ENCODE results near the gene ACSBG1.

ACSBG1 gene

DNA sequence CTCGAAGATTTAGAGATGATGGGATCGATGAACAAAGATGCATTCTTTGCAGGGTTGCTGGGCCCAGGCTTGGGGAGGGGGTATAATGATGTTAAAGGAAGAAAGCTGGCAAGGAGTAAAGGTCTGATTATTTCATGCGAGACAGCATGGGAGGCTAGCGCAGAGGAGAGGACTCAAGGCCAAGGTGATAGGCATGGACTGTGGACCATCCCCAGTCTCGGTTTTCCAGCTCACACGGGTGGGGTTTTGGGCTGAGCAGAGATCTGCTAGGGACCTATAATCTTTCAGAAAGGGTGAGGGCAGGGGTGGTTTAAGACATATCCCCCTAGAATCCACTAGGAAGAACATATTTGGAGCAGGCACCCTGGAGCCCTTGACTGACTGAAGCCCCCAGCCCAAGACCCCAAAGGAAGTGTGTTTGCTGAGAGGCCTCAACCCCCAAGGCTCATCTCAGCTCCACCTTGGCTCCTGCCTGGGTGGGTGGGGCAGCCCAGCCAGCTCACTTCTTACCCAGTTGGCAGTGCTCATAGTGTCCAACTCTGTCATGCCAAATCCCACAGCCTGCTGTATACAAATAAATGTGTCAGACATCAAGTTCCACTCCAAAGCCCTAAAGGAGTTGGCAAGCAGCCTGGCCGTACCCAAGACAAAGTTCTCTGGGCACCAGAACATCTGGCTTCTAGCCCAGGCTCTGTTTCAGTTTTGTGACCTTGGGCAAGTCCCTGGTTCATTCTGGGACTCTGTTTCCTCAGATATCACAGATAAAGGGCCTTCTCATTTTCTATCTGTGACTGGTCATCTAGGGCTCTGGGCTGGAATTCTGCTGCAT is 17.9 kb downstream of the ACSBG1 start:
- FAIRE-seq: no peak

GRCh38 chr15:78213956-78214355 is 20.4 kb downstream of the ACSBG1 start:
- FAIRE-seq: no peak

GRCh38 chr15:78213425-78213750 is 21.0 kb downstream of the ACSBG1 start:
- no peak for FAIRE-seq

GRCh38 chr15:78212546-78213424 is 21.6 kb downstream of the ACSBG1 start:
- no peak for FAIRE-seq

- FAIRE-seq: no peak
These were observed 22.4 kb downstream of the ACSBG1 start for GRCh38 chr15:78212008-78212407.

GRCh38 chr15:78211189-78211921 is 23.0 kb downstream of the ACSBG1 start:
- no peak for FAIRE-seq

DNA sequence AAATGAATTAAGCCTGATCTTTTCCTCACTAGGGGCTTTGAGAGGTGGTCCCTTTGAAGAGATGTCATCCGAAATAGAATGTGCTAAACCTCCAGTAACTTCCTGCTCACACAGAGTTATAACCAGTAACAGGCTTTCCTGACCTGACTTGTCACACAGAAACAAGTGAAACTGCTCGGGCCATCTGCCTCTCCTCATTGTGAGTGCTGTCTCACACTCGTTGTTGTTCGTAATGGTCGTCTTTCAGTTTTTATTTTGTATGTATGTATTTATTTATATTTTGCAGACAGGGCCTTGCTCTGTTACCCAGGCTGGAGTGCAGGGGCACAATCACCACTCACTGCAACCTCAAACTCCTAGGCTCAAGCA is 24.0 kb downstream of the ACSBG1 start:
- FAIRE-seq: no peak

DNA sequence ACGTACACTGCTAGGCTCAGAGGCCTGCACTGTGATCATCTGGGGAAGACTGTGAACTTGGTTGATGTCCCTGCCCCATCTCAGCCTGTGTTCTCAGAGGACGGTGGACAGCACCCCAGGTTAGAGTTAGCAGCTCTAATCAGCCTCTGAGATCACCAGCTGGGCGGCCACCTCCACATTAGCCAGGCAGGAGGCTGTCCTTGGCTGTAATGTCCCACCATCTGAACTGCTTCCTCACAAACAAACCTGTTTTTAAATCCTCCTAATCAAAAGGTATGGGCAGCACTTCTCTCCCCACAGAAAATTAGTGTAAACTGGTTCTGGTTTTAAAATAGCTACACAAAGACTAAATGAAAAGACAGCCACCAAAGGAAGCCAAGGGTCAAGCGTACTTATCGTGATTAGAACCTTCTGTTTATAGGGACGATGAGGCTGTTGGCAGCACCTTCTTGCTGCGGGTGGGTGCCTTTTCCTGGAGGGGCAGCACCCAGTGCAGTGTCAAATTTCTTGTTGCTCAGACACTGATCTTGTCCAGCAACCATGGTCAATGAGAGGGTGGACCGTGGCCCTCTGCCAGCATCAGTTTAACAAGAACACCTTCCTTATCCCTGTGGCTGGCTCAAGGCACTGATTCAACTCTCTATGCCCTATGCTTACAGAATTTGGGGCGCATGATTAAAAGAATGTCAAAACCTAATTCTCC is 24.6 kb downstream of the ACSBG1 start:
- no peak for FAIRE-seq

DNA sequence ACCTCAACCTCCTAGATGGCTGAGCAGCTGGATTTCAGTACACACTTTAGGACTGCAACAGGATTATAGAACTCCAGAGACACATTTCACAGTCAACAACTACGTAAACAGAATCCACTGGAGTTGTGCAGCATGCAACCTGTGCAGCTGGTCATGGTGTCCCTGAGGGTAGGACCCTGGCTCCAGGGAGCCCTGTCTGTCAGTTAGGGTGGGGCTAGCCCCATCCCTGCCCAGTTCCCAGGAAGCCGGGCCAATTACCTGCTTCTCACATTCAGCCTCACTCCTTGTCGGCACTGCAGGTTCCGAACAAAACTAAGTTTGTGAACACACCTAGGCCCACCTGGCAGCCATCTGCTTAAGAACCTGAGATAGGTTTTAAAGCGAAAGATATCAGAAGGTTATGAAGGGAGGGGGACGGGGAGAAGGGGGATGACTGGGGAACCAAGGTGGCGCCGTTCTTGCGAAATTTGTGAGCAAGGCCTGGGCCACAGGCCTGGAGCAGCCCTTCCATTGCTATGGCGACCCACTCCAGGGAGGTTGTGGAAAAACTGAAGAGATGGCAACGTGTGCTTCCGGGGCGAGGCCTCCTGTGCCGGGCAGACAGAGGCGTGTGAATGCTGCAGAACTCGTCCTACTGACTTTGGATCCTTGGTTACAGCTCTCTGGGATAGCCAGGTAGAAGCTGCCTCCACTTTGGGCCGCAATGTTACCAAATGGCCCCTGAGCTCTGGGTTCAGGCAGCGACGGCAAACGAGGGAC is 25.3 kb downstream of the ACSBG1 start:
- no peak for FAIRE-seq

DNA sequence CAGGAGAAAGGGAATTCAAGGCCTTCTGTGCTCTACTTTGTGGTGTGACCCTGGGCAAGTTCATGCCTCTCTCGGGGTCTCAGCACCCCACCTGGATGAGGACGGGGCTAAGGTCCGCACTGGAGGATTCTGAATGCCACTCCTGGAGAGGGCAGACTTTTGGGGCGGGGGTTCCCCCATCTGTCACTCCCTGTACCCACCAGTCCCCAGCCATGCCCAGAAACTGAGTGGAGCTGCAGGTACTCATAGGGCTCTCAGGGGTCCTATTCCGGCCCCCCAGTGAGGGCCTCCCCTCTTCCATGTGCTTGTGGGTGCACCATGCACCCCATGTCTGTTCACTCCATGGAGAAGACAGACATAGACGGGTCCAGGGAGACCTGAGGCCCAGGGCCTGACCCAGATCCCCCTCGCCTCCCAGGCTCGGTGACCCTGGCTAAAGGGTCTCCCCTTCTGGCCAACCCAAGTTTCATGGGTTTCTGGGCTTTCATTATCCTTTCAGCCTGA is 26.0 kb downstream of the ACSBG1 start:
- no peak for FAIRE-seq

DNA sequence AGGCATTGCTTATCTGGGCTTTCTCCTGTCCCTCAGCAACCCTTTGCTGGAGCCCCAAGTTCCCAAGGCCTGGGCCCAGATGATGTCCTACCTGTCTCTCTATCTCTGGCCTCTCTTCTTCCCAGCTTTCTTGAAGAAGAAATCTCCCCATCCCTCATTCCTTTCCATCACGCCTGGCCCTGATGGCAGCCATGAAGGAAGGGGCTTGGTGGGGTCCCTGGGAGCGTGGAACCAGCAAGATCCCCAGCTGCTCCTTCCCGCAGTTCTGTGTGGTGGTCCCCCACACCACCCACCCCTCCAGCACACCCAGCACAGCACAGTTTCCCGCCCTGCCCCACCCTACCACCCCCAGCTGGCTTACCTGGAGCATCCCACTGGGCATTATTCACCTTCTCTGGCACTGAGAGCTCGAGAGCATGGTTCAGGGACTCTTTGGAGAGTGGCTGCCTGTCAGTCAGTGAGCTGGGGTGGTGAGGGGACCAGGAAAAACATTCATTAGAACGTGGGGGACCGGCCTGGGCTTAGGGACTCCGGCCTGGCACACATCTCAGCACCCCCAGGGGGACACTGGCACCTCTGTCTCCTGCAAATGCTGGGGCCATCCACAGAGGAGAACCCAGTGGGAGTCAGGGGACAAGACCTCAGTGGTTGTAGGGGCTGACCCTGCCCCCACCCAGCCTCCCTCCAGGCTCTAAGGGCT is 26.6 kb downstream of the ACSBG1 start:
- no peak for FAIRE-seq

DNA sequence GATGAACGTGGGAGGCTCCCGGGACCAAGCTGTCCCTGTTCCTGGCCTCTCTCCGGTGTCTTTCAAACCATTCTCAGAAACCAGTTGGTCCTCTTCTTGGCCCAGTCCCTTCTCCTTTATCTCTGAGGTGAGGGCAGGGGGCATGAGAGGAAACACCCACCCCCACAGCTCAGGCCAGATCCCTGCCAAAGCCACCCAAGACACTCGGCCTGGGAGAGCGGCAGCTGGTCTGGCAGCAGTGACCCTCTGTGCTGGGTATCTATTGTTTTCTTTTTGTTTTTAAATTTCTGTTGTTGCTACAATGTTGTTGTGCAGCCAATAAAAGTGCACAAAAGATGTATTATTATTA is 27.3 kb downstream of the ACSBG1 start:
- no peak for FAIRE-seq

DNA sequence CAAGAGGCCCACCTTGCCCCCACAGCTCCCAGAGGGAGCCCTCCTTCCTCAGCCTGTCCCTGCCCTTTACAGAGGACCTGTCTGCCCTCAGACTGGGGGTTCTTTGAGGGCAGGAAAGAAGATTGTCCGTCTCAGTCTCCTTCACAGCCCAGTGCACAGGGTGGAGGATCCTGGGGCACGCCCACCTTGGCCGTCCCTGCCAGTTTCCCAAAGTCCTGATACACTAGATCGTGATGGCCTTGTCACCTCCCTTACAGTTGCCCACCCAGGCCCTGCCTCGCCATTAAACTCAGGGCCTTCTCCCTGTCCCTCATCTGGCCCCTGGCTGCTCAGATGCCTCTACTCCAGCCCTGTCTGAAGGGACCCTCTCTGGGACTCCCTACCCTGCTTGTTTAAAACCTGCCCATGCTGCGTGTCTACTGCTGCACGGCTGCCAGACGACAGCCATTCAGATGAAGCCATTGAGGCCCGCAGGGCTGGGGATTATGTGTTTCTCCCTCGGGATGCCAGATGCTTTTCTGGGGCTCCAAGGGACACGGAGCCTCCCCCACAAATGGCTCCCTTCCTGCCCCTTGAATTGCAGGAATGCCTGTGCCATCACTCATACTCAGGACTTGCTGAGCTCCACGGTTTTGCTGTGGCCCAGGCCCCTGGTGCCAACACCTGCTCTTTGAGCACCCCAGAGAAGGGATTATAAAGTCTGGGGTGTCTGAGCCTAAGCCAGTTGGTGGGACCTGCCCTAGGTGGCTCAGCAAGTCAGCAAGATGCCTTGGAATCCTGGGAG is 27.8 kb downstream of the ACSBG1 start:
- FAIRE-seq: no peak

DNA sequence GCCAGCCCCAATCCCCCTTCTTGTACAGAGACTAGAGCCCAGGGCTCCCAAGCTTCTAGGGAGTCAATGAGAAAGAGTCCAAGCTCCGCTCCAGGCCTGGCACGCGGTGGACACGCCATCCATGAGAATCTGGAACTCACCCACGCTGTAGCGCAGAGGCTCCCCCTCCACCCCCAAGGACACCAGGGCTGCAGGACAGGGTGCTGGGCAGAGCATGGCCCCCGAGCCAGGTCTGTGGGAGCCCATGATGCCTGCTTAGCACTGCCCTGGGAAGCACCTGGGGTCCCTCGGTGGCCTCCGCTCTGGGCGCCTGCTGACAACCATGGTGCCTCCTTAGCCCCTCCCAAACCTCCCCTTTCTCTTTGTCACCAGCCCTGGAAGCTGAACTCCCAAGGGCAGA is 28.5 kb downstream of the ACSBG1 start:
- FAIRE-seq: no peak

DNA sequence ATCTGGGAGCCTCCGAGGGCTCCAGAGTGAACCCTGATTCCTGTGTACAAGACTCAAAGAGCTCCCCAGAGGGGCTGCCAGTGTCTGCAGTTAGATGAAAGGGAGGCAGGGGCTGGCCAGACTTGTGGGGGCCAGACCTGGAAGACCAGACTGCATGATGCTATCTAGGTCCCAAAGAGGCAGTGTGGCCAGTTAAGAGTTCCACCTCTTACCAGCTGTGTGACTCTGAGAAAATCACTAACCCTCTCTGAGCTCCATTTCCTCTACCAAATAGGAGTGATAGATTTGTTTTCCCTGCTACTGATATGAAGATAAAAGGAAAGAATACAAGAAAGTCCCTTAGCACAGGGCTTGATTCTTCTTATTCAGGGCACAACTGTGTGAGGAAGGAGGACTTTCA is 29.0 kb downstream of the ACSBG1 start:
- no peak for FAIRE-seq

DNA sequence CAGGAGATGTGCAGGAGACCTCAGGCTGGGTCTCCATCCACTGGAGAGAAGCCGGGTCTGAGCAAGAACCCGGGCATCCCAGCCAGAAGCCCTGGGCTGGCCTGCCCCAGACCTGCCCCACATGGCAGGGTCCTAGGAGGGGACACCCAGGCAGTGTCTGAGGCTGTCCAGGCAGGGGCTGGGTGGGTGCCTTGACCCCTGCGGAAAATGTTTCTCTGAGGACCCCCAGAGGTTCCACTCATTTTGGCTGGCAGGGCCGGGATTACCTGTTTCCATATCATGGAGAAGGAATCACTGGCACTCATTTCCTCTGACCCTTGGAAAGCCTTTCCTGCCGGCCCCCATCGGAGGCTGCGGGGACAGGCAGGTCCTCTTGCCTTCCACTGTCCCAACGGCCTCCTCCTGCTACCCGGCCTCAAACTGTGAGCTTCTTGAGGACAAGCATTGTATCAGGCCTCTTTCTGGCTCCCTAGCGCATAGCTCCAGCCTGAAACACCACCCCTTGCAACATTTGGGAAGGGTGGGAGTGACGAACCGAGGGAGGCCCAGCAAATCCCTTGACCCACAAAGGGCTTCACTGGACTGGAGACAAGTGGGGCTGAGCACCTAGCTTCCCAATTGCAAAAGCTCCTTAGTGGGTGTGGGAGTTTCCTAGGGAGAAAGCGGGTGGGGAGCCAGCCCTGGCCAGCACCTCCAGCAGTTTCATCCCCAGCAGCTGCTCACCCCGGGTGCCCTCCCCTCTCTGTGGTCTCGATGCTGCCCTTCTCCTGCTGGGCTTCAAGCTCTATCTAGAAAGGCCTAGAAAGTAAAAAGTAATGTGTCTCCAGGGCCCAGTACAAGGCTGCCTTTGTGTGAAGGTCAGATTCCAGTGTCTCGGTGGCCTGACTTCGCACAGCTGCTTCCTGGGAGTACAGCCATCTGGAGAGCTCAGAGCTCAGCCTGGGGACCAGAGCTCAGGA is 29.7 kb downstream of the ACSBG1 start:
- FAIRE-seq: no peak

DNA sequence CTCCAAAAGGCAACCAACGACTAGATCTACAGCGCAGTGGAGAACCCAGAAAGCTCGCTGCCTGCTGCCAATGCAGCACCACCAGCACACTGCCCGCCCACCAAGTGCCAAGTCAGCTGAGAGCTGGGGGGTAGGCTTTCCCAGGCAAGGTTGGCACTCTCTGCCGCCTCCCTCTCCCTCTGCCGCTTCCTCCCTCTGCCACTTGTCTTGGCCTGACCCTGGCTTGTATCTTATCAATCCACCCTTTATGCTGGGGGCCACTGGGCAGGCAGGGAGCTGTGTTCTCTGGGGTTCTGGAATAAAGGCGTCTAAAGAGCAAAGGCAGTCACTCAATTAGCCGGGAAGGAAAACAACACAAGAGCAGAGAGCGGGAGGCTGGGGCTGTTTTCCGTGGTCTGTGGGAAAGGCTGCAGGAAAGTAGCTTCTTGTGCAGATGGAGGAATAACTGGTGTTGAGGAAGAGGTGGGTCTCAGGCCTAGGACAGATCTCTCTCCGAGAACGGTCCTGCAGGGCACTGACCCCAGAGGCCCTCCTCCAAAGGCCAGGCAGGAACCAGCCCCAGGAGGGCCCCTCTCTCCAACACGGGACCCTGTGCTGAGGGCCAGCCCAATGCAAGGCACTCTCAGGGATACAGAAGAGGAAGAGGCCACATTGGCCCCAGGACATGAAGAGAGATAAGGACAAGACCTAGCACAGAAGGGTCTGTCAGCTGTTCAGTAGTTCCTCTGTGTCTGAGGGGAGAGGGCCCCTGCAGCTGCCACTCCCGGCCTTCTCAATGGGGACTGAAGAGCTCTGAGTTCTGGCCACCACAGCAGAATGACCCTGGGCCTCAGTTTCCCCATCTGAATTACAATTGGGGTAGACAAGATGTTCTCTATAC is 30.8 kb downstream of the ACSBG1 start:
- no peak for FAIRE-seq

Data from endometrium (tissue), 2 donors.